CD8-positive, alpha-beta memory T cell (primary cell): ENCODE results near the gene GFRA4. TPM values are rescaled to one million over a fixed set of nuclear protein-coding genes. Genes with fewer than 3 reads are reported as not detected.

ENCODE experiments used
- CTCF ChIA-PET: fragments of 350-600 bp; sonication (Branson Sonifier 250); formaldehyde crosslinking; loops from one replicate; lab custom pipeline; 2021; ENCODE audit warnings: antibody characterized with exemption; lab: Charles Lee
- POLR2A ChIA-PET: fragments of 350-600 bp; sonication (Branson Sonifier 250); formaldehyde crosslinking; loops from one replicate; lab custom pipeline; 2021; ENCODE audit warnings: antibody characterized with exemption; lab: Charles Lee
- DNase-seq, 5 donors: peaks; one replicate each; pipeline versions ENCODE4 v3.0.0 to v3.0.0-alpha.2; 2020 to 2022; ENCODE audit warnings: mixed read lengths in 1 of 5
- H3K27ac ChIP-seq: one replicate; pipeline ENCODE4 v1.7.0; 2013; ENCODE audit warnings: low read depth, mild to moderate bottlenecking, low read length, moderate library complexity
- H3K27me3 ChIP-seq: 2 replicates; pipeline ENCODE4 v1.7.0; 2013; ENCODE audit warnings: low read length, mild to moderate bottlenecking; ENCODE audit not compliant: insufficient read depth, poor library complexity, severe bottlenecking
- H3K36me3 ChIP-seq: 2 replicates; pipeline ENCODE4 v1.7.0; 2013; ENCODE audit warnings: mild to moderate bottlenecking, low read length, moderate library complexity; ENCODE audit not compliant: insufficient read depth
- H3K4me1 ChIP-seq: 2 replicates; pipeline ENCODE4 v1.7.0; 2013; ENCODE audit warnings: mild to moderate bottlenecking, low read length, moderate library complexity; ENCODE audit not compliant: insufficient read depth
- H3K4me3 ChIP-seq: 2 replicates; pipeline ENCODE4 v1.7.0; 2013; ENCODE audit warnings: mild to moderate bottlenecking, low read length
- H3K9me3 ChIP-seq: 2 replicates; pipeline ENCODE4 v1.7.0; 2013; ENCODE audit warnings: mild to moderate bottlenecking, low read length
- H3K27ac Mint-ChIP-seq, 8 donors: one replicate each; pipeline ENCODE4 v1.8.0; 2020 to 2021; ENCODE audit warnings: mixed read lengths in 8 of 8, mild to moderate bottlenecking in 6 of 8, inconsistent platforms in 3 of 8, moderate library complexity in 3 of 8
- H3K27me3 Mint-ChIP-seq, 2 donors: one replicate each; pipeline ENCODE4 v1.8.0; 2020 to 2021; ENCODE audit warnings: mixed read lengths in 2 of 2, mild to moderate bottlenecking in 1 of 2, moderate library complexity in 1 of 2
- H3K36me3 Mint-ChIP-seq, 3 donors: one replicate each; pipeline ENCODE4 v1.8.0; 2020 to 2021; ENCODE audit warnings: mixed read lengths in 3 of 3, inconsistent platforms in 1 of 3, mild to moderate bottlenecking in 1 of 3
- H3K4me1 Mint-ChIP-seq, 3 donors: one replicate each; pipeline ENCODE4 v1.8.0; 2020 to 2021; ENCODE audit warnings: mixed read lengths in 3 of 3, inconsistent platforms in 1 of 3, mild to moderate bottlenecking in 1 of 3
- H3K4me3 Mint-ChIP-seq, 7 donors: one replicate each; pipeline ENCODE4 v1.8.0; 2020 to 2021; ENCODE audit warnings: mixed read lengths in 7 of 7, mild to moderate bottlenecking in 6 of 7, moderate library complexity in 4 of 7, inconsistent platforms in 2 of 7
- H3K9me3 Mint-ChIP-seq, 5 donors: one replicate each; pipeline ENCODE4 v1.8.0; 2020 to 2022; ENCODE audit warnings: mixed read lengths in 5 of 5, mild to moderate bottlenecking in 3 of 5, moderate library complexity in 2 of 5, inconsistent platforms in 1 of 5
- polyA plus RNA-seq: library from polyadenylated mRNA; unstranded; fragments of 300-500 nt; fragmentation: Illumina TruSeq; gene quantifications from one replicate; pipeline ENCODE4 v1.2.3, GENCODE V29; 2021
- total RNA-seq, 2 experiments: library from RNA; stranded (reverse); gene quantifications; one replicate each; pipeline ENCODE4 v1.2.3, GENCODE V29; 2021

GFRA4 gene
- total and polyA plus RNA-seq, 3 experiments from 2014 or later, result not detected

DNA sequence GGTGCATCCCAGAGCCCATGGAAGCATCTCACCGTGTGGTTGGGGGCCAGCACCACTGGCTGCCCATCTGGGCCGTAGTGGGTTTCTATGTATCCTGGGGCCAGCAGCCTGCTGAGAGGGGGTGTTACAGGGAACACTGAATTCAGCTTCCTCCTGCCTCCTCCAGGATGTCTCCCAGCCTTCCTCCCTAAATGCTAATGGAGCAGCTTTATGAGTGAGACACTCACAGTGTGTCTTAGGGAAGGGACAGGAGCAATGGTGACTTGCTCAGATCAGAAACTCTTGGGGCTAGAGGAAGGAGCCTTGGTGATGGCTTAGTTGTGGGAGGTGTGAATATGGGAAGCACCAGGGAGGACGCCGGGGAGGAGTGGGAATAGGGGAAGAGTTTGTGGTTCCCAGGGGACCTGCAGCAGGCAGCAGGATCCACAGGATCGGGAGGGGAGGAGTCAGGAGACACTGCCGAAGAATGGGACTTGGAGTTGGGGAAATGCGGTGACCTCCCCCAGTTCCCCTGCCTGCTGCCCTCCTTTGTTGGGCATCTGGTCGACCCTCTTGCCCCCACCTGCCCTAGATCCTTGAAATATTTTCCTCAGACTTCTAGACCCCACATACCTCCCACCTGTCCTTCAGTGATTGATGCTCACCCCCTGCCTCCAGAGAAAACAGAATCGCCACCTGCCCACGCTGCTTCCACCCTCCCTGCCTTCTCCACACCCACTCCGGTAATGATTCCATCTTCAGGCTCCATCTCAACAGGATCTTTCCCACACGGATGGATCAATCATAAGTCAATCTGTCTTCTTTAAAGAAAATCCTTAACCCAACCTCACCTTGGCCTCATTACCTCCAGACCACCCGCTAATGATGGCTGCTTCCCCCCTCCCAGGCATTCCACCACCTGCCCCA lies 12.0 kb upstream of the GFRA4 start:
- peaks cover 0 to 2% (median 0%) of the 10 kb centered on the region in 5 donors for H3K9me3 Mint-ChIP-seq
- peaks cover 51 to 60% of the 10 kb centered on the region in 2 donors for H3K27me3 Mint-ChIP-seq
- ChIA-PET CTCF (interaction anchor here (1.0 to 1.8 kb wide), 4 partner anchors 9 to 93 kb away, joined by 3 to 11 read pairs (median 5); partner anchors contain the start of gene ADISSP), POLR2A (no interaction called here)
- H3K4me3 Mint-ChIP-seq, result no peak overlapping the region
- peaks cover 0 to 23% (median 10%) of the 10 kb centered on the region in 3 donors for H3K4me1 Mint-ChIP-seq
- H3K36me3 Mint-ChIP-seq, result no peaks in the 10 kb centered on the region
- Histone ChIP-seq H3K9me3 (no peaks in the 10 kb centered on the region), H3K4me1 (no peaks in the 10 kb centered on the region), H3K27ac (no peak overlapping the region), H3K27me3 (peaks cover 21% of the 10 kb centered on the region), H3K36me3 (no peaks in the 10 kb centered on the region), H3K4me3 (no peak overlapping the region)
- no peak for DNase-seq
- H3K27ac Mint-ChIP-seq, result peak overlapping the region in 1 of 8 donors; percentile 41

DNA sequence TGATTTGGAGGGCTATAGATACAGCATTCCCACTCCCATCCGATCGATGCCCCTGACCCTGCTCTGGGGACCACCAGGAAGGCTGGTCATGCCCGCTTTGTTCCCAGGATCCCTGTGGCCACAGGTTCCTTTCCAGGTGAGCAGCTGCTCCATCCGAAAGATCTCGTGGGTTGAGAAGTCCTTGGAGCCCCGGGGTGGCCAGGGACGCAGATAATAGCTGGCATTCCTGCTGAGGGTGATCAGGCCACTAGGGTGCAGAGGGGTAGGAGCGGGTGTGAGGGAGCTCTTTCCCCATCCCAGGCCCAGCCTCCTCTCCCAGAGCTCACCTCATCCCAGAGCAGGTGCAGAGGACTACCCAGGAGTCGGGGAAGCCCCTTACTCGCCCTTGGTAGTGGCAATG lies 11.2 kb upstream of the GFRA4 start:
- no peaks in the 10 kb centered on the region for H3K9me3 ChIP-seq
- H3K27me3 Mint-ChIP-seq, result peaks cover 52 to 63% of the 10 kb centered on the region in 2 donors
- no peak overlapping the region for H3K4me3 ChIP-seq
- peaks cover 0 to 24% (median 12%) of the 10 kb centered on the region in 3 donors for H3K4me1 Mint-ChIP-seq
- DNase-seq, result no peak
- H3K27ac ChIP-seq, result no peak overlapping the region
- no peaks in the 10 kb centered on the region for H3K36me3 ChIP-seq
- no peak overlapping the region for H3K27ac Mint-ChIP-seq
- H3K36me3 Mint-ChIP-seq, result no peaks in the 10 kb centered on the region
- peaks cover 21% of the 10 kb centered on the region for H3K27me3 ChIP-seq
- peaks cover 0 to 2% (median 0%) of the 10 kb centered on the region in 5 donors for H3K9me3 Mint-ChIP-seq
- ChIA-PET POLR2A (no interaction called here), CTCF (interaction anchor here (1.4 kb wide), 1 partner anchor 8 kb away, joined by 5 read pairs; no protein-coding TSS in a partner anchor)
- no peaks in the 10 kb centered on the region for H3K4me1 ChIP-seq
- H3K4me3 Mint-ChIP-seq, result no peak overlapping the region

DNA sequence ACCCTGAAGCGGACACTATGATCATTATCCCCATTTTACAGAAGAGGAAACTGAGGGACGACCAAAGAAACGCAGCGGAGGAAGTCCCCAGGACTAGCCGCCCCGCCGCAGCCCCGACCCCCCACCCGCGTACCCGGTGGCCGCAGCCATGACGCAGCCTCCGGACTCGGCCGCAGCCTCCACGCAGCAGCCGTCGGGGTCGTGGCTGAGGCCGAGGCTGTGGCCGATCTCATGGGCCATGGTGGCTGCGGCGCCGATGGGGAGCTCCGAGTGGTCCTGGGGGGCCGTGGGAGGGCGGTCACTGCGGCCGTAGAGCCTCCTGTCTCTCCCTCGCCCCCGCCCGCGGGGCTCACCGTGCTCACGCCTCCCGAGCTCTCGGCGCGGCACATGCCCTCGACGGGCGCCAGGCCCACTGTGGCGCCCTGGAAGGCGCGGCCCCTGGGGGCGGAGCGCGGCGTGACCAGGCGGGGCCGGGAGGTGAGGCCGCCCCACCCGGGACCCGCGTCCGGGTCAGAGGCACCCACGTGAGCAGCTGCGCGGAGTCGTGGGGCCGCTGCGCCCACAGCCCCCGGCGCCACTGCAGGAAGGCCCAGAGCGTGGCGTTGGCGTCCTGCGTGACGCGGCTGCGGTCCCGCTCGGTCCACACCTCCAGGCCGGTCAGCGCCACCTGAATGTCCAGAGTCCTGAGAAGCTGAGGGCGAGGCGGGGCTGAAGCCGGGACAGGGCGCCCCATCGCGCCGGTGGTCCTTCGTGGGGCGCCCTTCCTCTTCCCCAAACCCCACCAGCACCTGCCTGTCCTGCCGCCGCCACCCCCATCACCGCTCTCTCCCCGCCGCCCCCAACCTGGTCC lies 10.2 kb upstream of the GFRA4 start:
- CTCF ChIA-PET, result interaction anchor here (1.0 to 1.3 kb wide), 2 partner anchors 36 to 411 kb away, joined by 3 to 4 read pairs; no protein-coding TSS in a partner anchor
- peaks cover 19% of the 10 kb centered on the region for H3K27me3 ChIP-seq
- Mint-ChIP-seq H3K27ac (no peak overlapping the region), H3K4me1 (peaks cover 0 to 24% (median 14%) of the 10 kb centered on the region in 3 donors), H3K27me3 (peaks cover 50 to 62% of the 10 kb centered on the region in 2 donors), H3K36me3 (no peaks in the 10 kb centered on the region), H3K4me3 (peak overlapping the region in 2 of 7 donors; percentile 37 to 55), H3K9me3 (peaks cover 0 to 2% (median 0%) of the 10 kb centered on the region in 5 donors)
- no peak for DNase-seq
- no peaks in the 10 kb centered on the region for H3K9me3 ChIP-seq
- H3K4me3 ChIP-seq, result no peak overlapping the region
- no peaks in the 10 kb centered on the region for H3K36me3 ChIP-seq
- H3K4me1 ChIP-seq, result no peaks in the 10 kb centered on the region
- no peak overlapping the region for H3K27ac ChIP-seq
- POLR2A ChIA-PET, result no interaction called here

DNA sequence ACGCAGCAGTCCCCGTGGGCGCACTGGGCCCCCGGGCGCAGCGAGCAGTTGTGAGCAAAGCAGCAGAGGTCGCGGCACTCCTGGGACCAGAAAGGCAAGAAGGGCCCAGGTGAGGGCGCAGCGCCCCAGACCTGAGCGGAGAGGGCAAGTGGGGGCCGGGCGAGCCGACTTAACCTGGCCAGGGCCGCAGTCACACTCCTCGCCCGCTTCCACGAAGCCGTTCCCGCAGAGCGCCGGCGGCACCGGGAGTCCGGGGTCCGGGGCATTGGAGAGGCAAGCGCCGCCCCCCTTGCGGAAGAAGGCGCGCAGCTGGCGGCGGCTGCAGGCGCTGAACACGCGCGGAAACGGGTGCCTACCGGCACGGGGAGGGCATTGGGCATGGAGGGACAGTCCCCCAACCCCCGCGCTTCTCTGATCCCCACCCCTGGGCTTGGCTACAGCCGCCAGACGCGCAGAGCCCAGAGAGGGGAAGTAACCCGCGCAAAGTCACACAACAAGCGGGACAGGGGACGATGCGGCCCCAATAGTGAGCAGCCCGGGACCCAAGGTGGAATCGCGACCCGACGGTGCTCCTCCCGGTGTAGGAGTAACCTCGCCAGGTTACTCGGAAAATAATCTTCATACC lies 9.5 kb upstream of the GFRA4 start:
- H3K4me1 Mint-ChIP-seq, result peaks cover 0 to 27% (median 14%) of the 10 kb centered on the region in 3 donors
- ChIA-PET POLR2A (no interaction called here), CTCF (interaction anchor here (0.8 to 1.3 kb wide), 3 partner anchors 37 to 412 kb away, joined by 3 to 4 read pairs (median 3); no protein-coding TSS in a partner anchor)
- peaks cover 54 to 67% of the 10 kb centered on the region in 2 donors for H3K27me3 Mint-ChIP-seq
- H3K4me3 Mint-ChIP-seq, result peak overlapping the region in 2 of 7 donors; percentile 37 to 55
- H3K4me3 ChIP-seq, result no peak overlapping the region
- no peaks in the 10 kb centered on the region for H3K36me3 ChIP-seq
- H3K9me3 ChIP-seq, result no peaks in the 10 kb centered on the region
- H3K27ac ChIP-seq, result no peak overlapping the region
- peaks cover 11% of the 10 kb centered on the region for H3K27me3 ChIP-seq
- H3K36me3 Mint-ChIP-seq, result no peaks in the 10 kb centered on the region
- DNase-seq, result no peak
- peaks cover 0 to 2% (median 0%) of the 10 kb centered on the region in 5 donors for H3K9me3 Mint-ChIP-seq
- H3K27ac Mint-ChIP-seq, result no peak overlapping the region
- H3K4me1 ChIP-seq, result no peaks in the 10 kb centered on the region

DNA sequence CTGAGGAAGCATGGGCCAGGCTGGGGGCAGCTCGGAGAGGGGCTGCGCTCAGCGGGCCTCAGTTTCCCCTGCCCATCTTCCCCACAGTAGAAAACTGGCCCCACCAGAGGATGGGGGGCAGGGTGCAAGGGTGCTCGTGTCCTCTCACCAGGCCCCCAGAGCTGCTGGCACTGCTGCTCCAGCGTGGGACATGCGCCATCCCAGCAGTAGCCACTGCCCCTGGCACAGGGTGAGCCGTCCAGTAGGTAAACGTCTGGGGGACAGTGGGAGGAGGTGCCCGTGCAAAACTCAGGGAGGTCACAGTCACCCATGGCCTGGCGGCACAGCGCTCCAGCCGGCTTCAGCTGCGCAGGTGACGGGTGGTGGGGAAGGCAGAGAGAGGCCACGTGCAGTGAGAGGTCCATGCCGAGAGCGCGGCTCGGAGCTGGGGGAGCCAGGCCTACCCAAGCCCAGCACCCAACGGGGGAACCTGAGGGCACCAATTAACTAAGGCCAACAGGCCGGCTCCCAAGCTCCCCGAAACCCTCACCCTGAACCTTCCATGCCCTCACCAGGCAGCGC lies 8.9 kb upstream of the GFRA4 start:
- H3K4me1 Mint-ChIP-seq, result peaks cover 4 to 32% (median 19%) of the 10 kb centered on the region in 3 donors
- no peak for DNase-seq
- peak overlapping the region in 1 of 7 donors; percentile 29 for H3K4me3 Mint-ChIP-seq
- Histone ChIP-seq H3K27me3 (peaks cover 11% of the 10 kb centered on the region), H3K9me3 (no peaks in the 10 kb centered on the region), H3K36me3 (no peaks in the 10 kb centered on the region), H3K4me3 (no peak overlapping the region), H3K4me1 (no peaks in the 10 kb centered on the region), H3K27ac (no peak overlapping the region)
- ChIA-PET POLR2A (no interaction called here), CTCF (interaction anchor here (0.8 to 1.3 kb wide), 2 partner anchors 183 to 413 kb away, joined by 3 to 4 read pairs; no protein-coding TSS in a partner anchor)
- H3K27ac Mint-ChIP-seq, result no peak overlapping the region
- peaks cover 54 to 66% of the 10 kb centered on the region in 2 donors for H3K27me3 Mint-ChIP-seq
- no peaks in the 10 kb centered on the region for H3K36me3 Mint-ChIP-seq
- peaks cover 0 to 2% (median 0%) of the 10 kb centered on the region in 5 donors for H3K9me3 Mint-ChIP-seq

DNA sequence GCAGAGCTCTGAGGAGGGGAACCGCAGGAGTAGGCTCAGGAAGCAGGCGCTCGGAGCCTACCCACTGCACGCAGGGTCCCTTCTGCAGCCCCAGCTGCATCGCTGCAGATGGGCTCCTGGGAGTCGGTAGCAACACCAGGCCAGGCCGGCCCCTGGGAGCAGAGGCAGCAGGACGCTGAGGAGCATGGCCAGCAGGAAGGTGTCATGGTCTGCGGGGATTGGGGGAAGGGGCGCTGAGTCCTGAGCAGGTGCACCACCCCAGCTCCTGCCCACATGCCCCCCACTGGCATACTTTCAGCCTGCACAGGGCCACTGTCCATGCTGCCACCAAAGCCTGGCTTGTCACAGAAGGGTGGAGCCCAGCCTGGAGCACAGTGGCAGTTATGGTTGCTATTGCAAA lies 7.7 kb upstream of the GFRA4 start:
- POLR2A ChIA-PET, result no interaction called here
- Histone ChIP-seq H3K9me3 (no peaks in the 10 kb centered on the region), H3K4me1 (peaks cover 6% of the 10 kb centered on the region), H3K36me3 (no peaks in the 10 kb centered on the region), H3K4me3 (no peak overlapping the region), H3K27ac (no peak overlapping the region), H3K27me3 (peaks cover 11% of the 10 kb centered on the region)
- no peak for DNase-seq
- H3K4me1 Mint-ChIP-seq, result peaks cover 14 to 37% (median 23%) of the 10 kb centered on the region in 3 donors
- H3K4me3 Mint-ChIP-seq, result no peak overlapping the region
- H3K9me3 Mint-ChIP-seq, result peaks cover 0 to 2% (median 0%) of the 10 kb centered on the region in 5 donors
- no peaks in the 10 kb centered on the region for H3K36me3 Mint-ChIP-seq
- H3K27ac Mint-ChIP-seq, result no peak overlapping the region
- CTCF ChIA-PET, result no interaction called here
- H3K27me3 Mint-ChIP-seq, result peaks cover 46 to 59% of the 10 kb centered on the region in 2 donors

DNA sequence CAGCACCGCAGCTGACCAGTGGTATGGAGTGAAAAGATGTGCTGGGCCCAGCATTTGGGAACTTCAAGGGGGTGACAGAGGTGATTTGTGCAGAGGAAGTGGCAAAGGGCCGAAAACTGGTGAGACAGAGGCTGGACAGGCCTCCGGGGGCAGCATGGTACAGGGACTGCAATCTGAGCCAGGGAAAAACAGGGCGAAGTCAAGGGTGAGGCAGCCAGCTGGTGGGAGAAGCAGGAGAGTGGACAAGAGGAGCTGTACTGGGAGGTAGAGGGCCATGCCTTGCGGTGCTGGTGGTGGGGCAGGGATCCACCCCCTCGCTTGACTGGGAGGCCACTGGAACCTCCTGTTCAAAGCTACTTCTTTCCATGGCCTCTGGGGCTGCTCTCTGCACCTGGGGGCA lies 7.3 kb upstream of the GFRA4 start:
- Histone ChIP-seq H3K27ac (no peak overlapping the region), H3K4me1 (peaks cover 9% of the 10 kb centered on the region), H3K4me3 (no peak overlapping the region), H3K36me3 (no peaks in the 10 kb centered on the region), H3K27me3 (peaks cover 11% of the 10 kb centered on the region), H3K9me3 (no peaks in the 10 kb centered on the region)
- Mint-ChIP-seq H3K9me3 (peaks cover 0 to 2% (median 0%) of the 10 kb centered on the region in 5 donors), H3K4me3 (peak overlapping the region in 1 of 7 donors; percentile 61), H3K27ac (peak overlapping the region in 1 of 8 donors; percentile 63), H3K36me3 (no peaks in the 10 kb centered on the region), H3K4me1 (peaks cover 18 to 41% (median 27%) of the 10 kb centered on the region in 3 donors), H3K27me3 (peaks cover 46 to 55% of the 10 kb centered on the region in 2 donors)
- no peak for DNase-seq
- CTCF ChIA-PET, result no interaction called here
- POLR2A ChIA-PET, result no interaction called here
